Measurements from ENCODE around the gene C1orf159. TPM values are rescaled to one million over a fixed set of nuclear protein-coding genes. Genes with fewer than 3 reads are reported as not detected.

Gene C1orf159
- total RNA-seq, 6 experiments from 2014 or later = 4.0 to 7.7 (median 6.4) TPM

GRCh38 chr1:1074631-1075147 is 41.2 kb downstream of the C1orf159 start:
- no peak for TF ChIP-seq CTCF (IDR thresholded peaks at IDR 0.05)
- TF ChIP-seq POLR2A (IDR thresholded peaks at IDR 0.05) = no peak
- ATAC-seq (no peak), DNase-seq (peak; percentile 13 to 45 (median 32))
- no peaks in the 10 kb centered on the region for H3K27me3 ChIP-seq
- no peak overlapping the region for H3K4me3 ChIP-seq
- intact Hi-C loops (cut with DNase I) = no loop called here
- no peaks in the 10 kb centered on the region for H3K36me3 ChIP-seq
- peaks cover 0 to 5% (median 3%) of the 10 kb centered on the region in 4 donors for H3K4me1 ChIP-seq
- H3K27ac ChIP-seq = no peak overlapping the region
- WGBS (ENCODE audit: insufficient coverage, low coverage, low lambda C conversion rate, missing lambda C conversion rate) = 74% methylated on average over 9 of the region's 14 CpGs
- H3K9me3 ChIP-seq = no peaks in the 10 kb centered on the region

GRCh38 chr1:1073743-1074587 is 41.9 kb downstream of the C1orf159 start, which contains the start of gene RNF223:
RNF223 (minus strand) TSS chr1:1074306; CDS start chr1:1072566, 1,740 bp downstream.
- Histone ChIP-seq H3K4me3 (no peak within 1 kb of the TSS), H3K27me3 (no peaks in the 10 kb centered on the region), H3K36me3 (no peaks in the 10 kb centered on the region), H3K9me3 (no peaks in the 10 kb centered on the region), H3K4me1 (peaks cover 0 to 6% (median 3%) of the 10 kb centered on the region in 4 donors), H3K27ac (no peak within 1 kb of the TSS)
- peak in 1 of 4 donors; percentile 17 for ATAC-seq
- no peak for DNase-seq
- intact Hi-C loops (cut with DNase I) = no loop called here
- no peak for TF ChIP-seq POLR2A (IDR thresholded peaks at IDR 0.05)
- TF ChIP-seq CTCF (IDR thresholded peaks at IDR 0.05) = no peak
- WGBS (ENCODE audit: insufficient coverage, low coverage, low lambda C conversion rate, missing lambda C conversion rate) = 100% methylated on average over 1 of the region's 35 CpGs

- H3K27me3 ChIP-seq = no peaks in the 10 kb centered on the region
- peaks cover 0 to 6% (median 3%) of the 10 kb centered on the region in 4 donors for H3K4me1 ChIP-seq
- 43% methylated on average over 4 of the region's 28 CpGs for WGBS (ENCODE audit: insufficient coverage, low coverage, low lambda C conversion rate, missing lambda C conversion rate)
- H3K9me3 ChIP-seq = no peaks in the 10 kb centered on the region
- no peak for ATAC-seq
- intact Hi-C loops (cut with DNase I) = no loop called here
- H3K36me3 ChIP-seq = no peaks in the 10 kb centered on the region
- TF ChIP-seq POLR2A (IDR thresholded peaks at IDR 0.05) = no peak
- TF ChIP-seq CTCF (IDR thresholded peaks at IDR 0.05) = no peak
- no peak overlapping the region for H3K27ac ChIP-seq
- no peak overlapping the region for H3K4me3 ChIP-seq
- no peak for DNase-seq
Observed at GRCh38 chr1:1072849-1073742, 42.8 kb downstream of the C1orf159 start.

- Histone ChIP-seq H3K9me3 (no peaks in the 10 kb centered on the region), H3K4me1 (peaks cover 0 to 6% (median 3%) of the 10 kb centered on the region in 4 donors), H3K36me3 (no peaks in the 10 kb centered on the region), H3K27me3 (no peaks in the 10 kb centered on the region), H3K4me3 (no peak overlapping the region), H3K27ac (no peak overlapping the region)
- ATAC-seq = no peak
- intact Hi-C loops (cut with DNase I) = no loop called here
- TF ChIP-seq POLR2A (IDR thresholded peaks at IDR 0.05) (no peak), CTCF (IDR thresholded peaks at IDR 0.05) (no peak)
- WGBS (ENCODE audit: insufficient coverage, low coverage, low lambda C conversion rate, missing lambda C conversion rate) = 40% methylated on average over 2 of the region's 21 CpGs
- DNase-seq = no peak
Observed at GRCh38 chr1:1072299-1072848, 43.5 kb downstream of the C1orf159 start.

Measured in right lobe of liver (tissue), 6 donors.